ENCODE results near the gene ITGB6.

DNA sequence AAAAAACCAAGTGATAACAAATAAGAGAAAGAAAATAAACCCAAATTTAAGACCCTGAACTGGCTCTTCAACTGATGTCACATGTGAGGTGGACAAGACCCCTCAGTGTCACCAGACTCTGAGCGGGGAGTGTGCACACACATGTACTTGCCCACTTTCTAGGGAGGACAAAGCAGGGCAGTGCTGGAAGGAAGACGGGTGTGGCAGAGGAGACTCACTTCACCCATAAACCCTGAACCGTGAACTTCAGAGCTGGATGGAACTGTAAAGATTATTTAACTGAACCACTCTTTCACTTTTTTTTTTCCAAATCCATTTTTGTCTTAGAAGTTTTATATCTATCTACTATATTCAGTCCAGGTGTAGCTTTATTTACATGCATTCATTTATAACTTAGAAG lies 149.9 kb downstream of the ITGB6 start:
- no peak for TF ChIP-seq CTCF (IDR thresholded peaks at IDR 0.05; ENCODE audit: low read length)
- TF ChIP-seq EZH2 (IDR thresholded peaks at IDR 0.05; ENCODE audit: borderline replicate concordance, low read length) = no peak

Data from OCI-LY1 (cell line).